HEK293 (cell line): ENCODE measurements around the gene MAP3K9.
A peak's percentile ranks its signal among the peaks of the same experiment; 100 is the strongest.

Experiments used
- CTCF ChIA-PET: fragments of 350-600 bp; formaldehyde crosslinking; extraction: SDS; loops from one replicate; lab custom pipeline; 2021; ENCODE audit warnings: antibody characterized with exemption; lab: Yijun Ruan, JAX
- POLR2A ChIA-PET: fragments of 300-600 bp; formaldehyde crosslinking; extraction: SDS; loops from one replicate; lab custom pipeline; 2020; ENCODE audit warnings: antibody characterized with exemption, inconsistent platforms; lab: Yijun Ruan, JAX
- H3K27ac ChIP-seq: fragments of 200-500 bp; sonication (Bioruptor generic); 2 replicates; pipeline ENCODE4 v1.5.1; 2014; ENCODE audit warnings: low read depth, low read length, control low read depth, inconsistent platforms; ENCODE audit errors: extremely low read depth
- H3K36me3 ChIP-seq, 2 experiments: fragments of 200-500 bp in 1 of 2; sonication (Bioruptor generic) in 1 of 2; 1 replicate in 1 of 2; 2 replicates in 1 of 2; pipeline ENCODE4 v1.5.1; 2014 to 2017; ENCODE audit warnings: inconsistent platforms in 2 of 2, low read length in 2 of 2; ENCODE audit not compliant: control insufficient read depth in 2 of 2, insufficient read depth in 1 of 2
- H3K4me1 ChIP-seq: fragments of 200-500 bp; sonication (Bioruptor generic); 2 replicates; pipeline ENCODE4 v1.5.1; 2014; ENCODE audit warnings: mild to moderate bottlenecking, low read length, inconsistent platforms; ENCODE audit not compliant: control insufficient read depth, insufficient read depth
- H3K4me3 ChIP-seq: 2 replicates; pipeline ENCODE4 v1.5.1; 2011; ENCODE audit warnings: low read depth, mild to moderate bottlenecking, control low read depth, low read length, moderate library complexity
- H3K9me3 ChIP-seq: fragments of 200-500 bp; sonication (Bioruptor generic); 2 replicates; pipeline ENCODE4 v1.5.1; 2014; ENCODE audit warnings: low read depth, low read length, inconsistent platforms; ENCODE audit not compliant: control insufficient read depth, insufficient read depth
- GLI2 ChIP-seq: fragments of 450-650 bp; formaldehyde crosslinking; IDR thresholded peaks from 2 replicates; pipeline ENCODE4; 2017; ENCODE audit warnings: missing biosample characterization, missing genetic modification characterization, low read depth, borderline replicate concordance
- KLF1 ChIP-seq: fragments of 450-650 bp; formaldehyde crosslinking; IDR thresholded peaks from 2 replicates; pipeline ENCODE4 v1.5.1; 2016; ENCODE audit warnings: missing biosample characterization, missing genetic modification characterization
- OVOL3 ChIP-seq: fragments of 450-650 bp; formaldehyde crosslinking; IDR thresholded peaks from 2 replicates; pipeline ENCODE4 v1.5.1; 2016; ENCODE audit warnings: missing biosample characterization, missing genetic modification characterization
- PRDM6 ChIP-seq: fragments of 450-650 bp; formaldehyde crosslinking; IDR thresholded peaks from 2 replicates; pipeline ENCODE4 v1.5.1; 2017; ENCODE audit warnings: missing biosample characterization, missing genetic modification characterization
- ZFHX2 ChIP-seq: fragments of 450-650 bp; formaldehyde crosslinking; conservative IDR thresholded peaks from 2 replicates; pipeline ENCODE4 v1.5.1; 2016; ENCODE audit warnings: missing biosample characterization, missing genetic modification characterization
- ZNF148 ChIP-seq: fragments of 450-650 bp; formaldehyde crosslinking; IDR thresholded peaks from 2 replicates; pipeline ENCODE4 v1.5.0; 2017; ENCODE audit warnings: missing biosample characterization, missing genetic modification characterization, borderline replicate concordance
- ZNF37A ChIP-seq: fragments of 450-650 bp; IDR thresholded peaks from 2 replicates; pipeline ENCODE4 v1.5.1; 2018; ENCODE audit warnings: missing biosample characterization, missing genetic modification characterization
- ZNF433 ChIP-seq: fragments of 450-650 bp; formaldehyde crosslinking; IDR thresholded peaks from 2 replicates; pipeline ENCODE4 v1.5.1; 2016; ENCODE audit warnings: missing biosample characterization, missing genetic modification characterization, low read depth
- ZNF571 ChIP-seq: fragments of 450-650 bp; formaldehyde crosslinking; IDR thresholded peaks from 2 replicates; pipeline ENCODE4 v1.5.0; 2017; ENCODE audit warnings: missing biosample characterization, missing genetic modification characterization
- ZNF600 ChIP-seq: fragments of 450-650 bp; formaldehyde crosslinking; IDR thresholded peaks from 2 replicates; pipeline ENCODE4 v1.5.1; 2016; ENCODE audit warnings: missing biosample characterization, missing genetic modification characterization
- ZNF610 ChIP-seq: fragments of 450-650 bp; formaldehyde crosslinking; IDR thresholded peaks from 2 replicates; pipeline ENCODE4 v1.5.1; 2016; ENCODE audit warnings: missing biosample characterization, missing genetic modification characterization, borderline replicate concordance
- ZNF768 ChIP-seq: fragments of 450-650 bp; formaldehyde crosslinking; IDR thresholded peaks from 2 replicates; pipeline ENCODE4 v1.5.1; 2018; ENCODE audit warnings: missing biosample characterization, mild to moderate bottlenecking, missing genetic modification characterization
- ZNF837 ChIP-seq: fragments of 450-650 bp; formaldehyde crosslinking; IDR thresholded peaks from 2 replicates; pipeline ENCODE4 v1.5.1; 2016; ENCODE audit warnings: missing biosample characterization, missing genetic modification characterization
- ZNF843 ChIP-seq: fragments of 450-650 bp; formaldehyde crosslinking; IDR thresholded peaks from 2 replicates; pipeline ENCODE4 v1.5.1; 2016; ENCODE audit warnings: missing biosample characterization, missing genetic modification characterization

Gene MAP3K9

GRCh38 chr14:70723276-70723675, 86.0 kb downstream of the MAP3K9 start (continued):
- TF ChIP-seq ZNF148 (tag by site-specific recombination) (no peak), OVOL3 (tag by site-specific recombination) (no peak), ZNF837 (tag by site-specific recombination) (no peak), ZFHX2 (no peak), ZNF37A (tag by site-specific recombination) (no peak)

- no peaks in the 10 kb centered on the region for H3K9me3 ChIP-seq
- TF ChIP-seq ZNF433 (tag by site-specific recombination): no peak
- no peak for TF ChIP-seq ZNF843
- no peak for TF ChIP-seq ZNF610 (tag by site-specific recombination)
- no peak for TF ChIP-seq GLI2 (tag by site-specific recombination)
- TF ChIP-seq ZNF600 (tag by site-specific recombination): no peak
- TF ChIP-seq PRDM6 (tag by site-specific recombination): no peak
- no peak overlapping the region for H3K4me3 ChIP-seq
- ChIA-PET POLR2A (no interaction called here), CTCF (interaction anchor here (1.8 kb wide), 1 partner anchor 95 kb away, joined by 6 read pairs; no protein-coding TSS in a partner anchor)
- no peaks in the 10 kb centered on the region for H3K36me3 ChIP-seq
- H3K27ac ChIP-seq: no peak overlapping the region
- peaks cover 3% of the 10 kb centered on the region; the same call in 1 of the 2 replicates for H3K4me1 ChIP-seq
Measured at GRCh38 chr14:70722418-70722817, 86.9 kb downstream of the MAP3K9 start.

GRCh38 chr14:70721542-70721941, 87.8 kb downstream of the MAP3K9 start:
- Histone ChIP-seq H3K4me1 (0 out of 2 replicates have a peak, but pooled peaks cover 2% of the 10 kb centered on the region), H3K36me3 (no peaks in the 10 kb centered on the region)
- TF ChIP-seq ZNF768 (tag by site-specific recombination) (peak; percentile 68; the same call in 1 of the 2 replicates), ZNF600 (tag by site-specific recombination) (no peak)
- TF ChIP-seq, all 188 proteins: peak for 1
- Histone ChIP-seq H3K27ac (no peak overlapping the region), H3K9me3 (no peaks in the 10 kb centered on the region), H3K4me3 (no peak overlapping the region)
- CTCF ChIA-PET: interaction anchor here (0.7 to 1.8 kb wide), 2 partner anchors 96 to 1114 kb away, joined by 4 to 6 read pairs; no protein-coding TSS in a partner anchor
- POLR2A ChIA-PET: interaction anchor here (0.5 kb wide), 1 partner anchor 100 kb away, joined by 3 read pairs; no protein-coding TSS in a partner anchor

GRCh38 chr14:70718383-70719118, 90.8 kb downstream of the MAP3K9 start:
- ChIA-PET POLR2A (interaction anchor here (0.6 kb wide), 1 partner anchor 303 kb away, joined by 8 read pairs; no protein-coding TSS in a partner anchor), CTCF (no interaction called here)

More at GRCh38 chr14:70718383-70719118, 90.8 kb downstream of the MAP3K9 start:
- Histone ChIP-seq H3K9me3 (no peaks in the 10 kb centered on the region), H3K36me3 (no peaks in the 10 kb centered on the region), H3K27ac (no peak overlapping the region), H3K4me3 (no peak overlapping the region), H3K4me1 (0 out of 2 replicates have a peak, but pooled peaks cover 2% of the 10 kb centered on the region)
- TF ChIP-seq KLF1 (tag by site-specific recombination) (peak; percentile 21; the same call in 1 of the 2 replicates), ZNF571 (tag by site-specific recombination) (no peak)
